K562 (cell line): Measurements from ENCODE around the gene CAMK1D. TPM values are rescaled to one million over a fixed set of nuclear protein-coding genes. Genes with fewer than 3 reads are reported as not detected.

Source experiments
- ATAC-seq: fragments of 200-7000 bp; cut with Tn5 transposase; 3 replicates; pipeline ENCODE4 v1.9.1; 2020; ENCODE audit warnings: moderate library complexity
- BruUV-seq: library from RNA; stranded (reverse); fragments of 400-500 nt; replicated peaks from 2 replicates; lab custom pipeline; 2021; lab: Mats Ljungman, UMichigan
- CTCF ChIA-PET: fragments of 300-600 bp; formaldehyde crosslinking; extraction: SDS; loops from one replicate; lab custom pipeline; 2021; ENCODE audit warnings: low intra/inter-chr PET ratio; lab: Yijun Ruan, JAX
- POLR2A ChIA-PET: fragments of 300-600, 350-650 bp; sonication (Branson Sonifier 250); formaldehyde crosslinking; extraction: SDS; loops from one replicate; lab custom pipeline; 2021; ENCODE audit warnings: antibody characterized with exemption, inconsistent platforms; lab: Yijun Ruan, JAX
- DNase-seq, 4 experiments: peaks; one replicate each; pipeline versions ENCODE4 v3.0.0 to v3.0.0-alpha.2; 2011 to 2018; ENCODE audit warnings: low spot score in 3 of 4, mixed read lengths in 3 of 4; ENCODE audit errors: extremely low read depth in 1 of 4
- FAIRE-seq: peaks from 2 replicates; lab custom pipeline; 2011; peaks lifted over from hg19 to GRCh38; lab: Jason Lieb, UNC
- H2AFZ ChIP-seq: 2 replicates; pipeline ENCODE4 v1.6.0; 2011; ENCODE audit warnings: low read depth, low read length, control low read depth, inconsistent platforms
- H3K27ac ChIP-seq: fragments of 200-600 bp; 3 replicates; pipeline ENCODE4 v1.8.0; 2011; ENCODE audit warnings: low read depth, mild to moderate bottlenecking, control low read depth, inconsistent platforms, low read length, moderate library complexity, mixed read lengths; ENCODE audit errors: extremely low read depth
- H3K27me3 ChIP-seq, 2 experiments: fragments of 300-600 bp in 1 of 2; 2 replicates in 1 of 2; 3 replicates in 1 of 2; pipeline versions ENCODE4 v1.6.0 to v1.8.0; 2011; ENCODE audit warnings: inconsistent platforms in 2 of 2, low read length in 2 of 2, mild to moderate bottlenecking in 1 of 2, mixed read lengths in 1 of 2, moderate library complexity in 1 of 2; ENCODE audit not compliant: control insufficient read depth in 2 of 2, insufficient read depth in 2 of 2
- H3K36me3 ChIP-seq: fragments of 300-600 bp; 3 replicates; pipeline ENCODE4 v1.8.0; 2011; ENCODE audit warnings: mild to moderate bottlenecking, low read length, inconsistent platforms; ENCODE audit not compliant: control insufficient read depth, insufficient read depth
- H3K4me1 ChIP-seq, 2 experiments: fragments of 200-600 bp in 1 of 2; replicated peaks in 1 of 2; 2 replicates in 1 of 2; 3 replicates in 1 of 2; pipeline versions ENCODE4 v1.5.1 to v1.8.0; 2011; ENCODE audit warnings: inconsistent platforms in 2 of 2, low read length in 2 of 2, mild to moderate bottlenecking in 1 of 2, mixed read lengths in 1 of 2, moderate library complexity in 1 of 2; ENCODE audit not compliant: control insufficient read depth in 2 of 2, insufficient read depth in 2 of 2
- H3K4me2 ChIP-seq: 2 replicates; pipeline ENCODE4 v1.6.1; 2011; ENCODE audit warnings: low read length, control low read depth, inconsistent platforms, mixed read lengths; ENCODE audit not compliant: insufficient read depth
- H3K4me3 ChIP-seq: fragments of 200-600 bp; sonication (generic), shearing (Covaris generic); 2 replicates; pipeline ENCODE4 v1.5.1; 2016; ENCODE audit warnings: control low read depth, inconsistent platforms
- H3K79me2 ChIP-seq: fragments of 200-600 bp; 3 replicates; pipeline ENCODE4 v1.8.0; 2011; ENCODE audit warnings: low read length, inconsistent platforms; ENCODE audit not compliant: control insufficient read depth, insufficient read depth
- H3K9ac ChIP-seq, 2 experiments: 2 replicates each; pipeline versions ENCODE4 v1.6.0 to v1.6.1; 2011; ENCODE audit warnings: low read depth in 2 of 2, low read length in 2 of 2, control low read depth in 1 of 2, inconsistent platforms in 1 of 2, mild to moderate bottlenecking in 1 of 2, mixed read lengths in 1 of 2; ENCODE audit not compliant: insufficient read depth in 1 of 2
- H3K9me1 ChIP-seq: one replicate; pipeline ENCODE4 v1.6.0; 2011; ENCODE audit warnings: inconsistent platforms, mild to moderate bottlenecking, low read length, moderate library complexity; ENCODE audit not compliant: control insufficient read depth, insufficient read depth
- H3K9me3 ChIP-seq: replicated peaks from 2 replicates; pipeline ENCODE4 v1.5.1; 2011; ENCODE audit warnings: low read depth, low read length, inconsistent platforms; ENCODE audit not compliant: control insufficient read depth, insufficient read depth
- H4K20me1 ChIP-seq: replicated peaks from 2 replicates; pipeline ENCODE4 v1.6.1; 2011; ENCODE audit warnings: low read length, inconsistent platforms, mixed read lengths; ENCODE audit not compliant: control insufficient read depth, insufficient read depth
- ARID1B ChIP-seq: fragments of 450-650 bp; IDR thresholded peaks from 2 replicates; pipeline ENCODE4 v1.6.1; 2016; ENCODE audit warnings: antibody characterized with exemption, mild to moderate bottlenecking, inconsistent platforms
- C11orf30 ChIP-seq: fragments of 450-650 bp; IDR thresholded peaks from 2 replicates; pipeline ENCODE4 v1.6.1; 2016; ENCODE audit warnings: low read depth, mild to moderate bottlenecking
- CREB1 ChIP-seq, 2 experiments: sonication (generic) in 1 of 2; formaldehyde crosslinking in 1 of 2; IDR thresholded peaks; 2 replicates each; pipeline versions ENCODE4 v1.6.1 to v1.8.0; 2012 to 2022; ENCODE audit warnings: inconsistent platforms in 1 of 2, mild to moderate bottlenecking in 1 of 2, missing genetic modification reagents in 1 of 2, moderate library complexity in 1 of 2
- CXXC5 ChIP-seq: fragments of 250-450 bp; sonication (Bioruptor Pico); IDR thresholded peaks from 2 replicates; pipeline ENCODE4 v1.8.0; 2022; ENCODE audit warnings: inconsistent platforms, mild to moderate bottlenecking, moderate library complexity
- DPF2 ChIP-seq: fragments of 450-650 bp; IDR thresholded peaks from 2 replicates; pipeline ENCODE4 v1.6.1; 2016
- FOSL1 ChIP-seq: fragments of 200-800 bp; sonication (Bioruptor generic); conservative IDR thresholded peaks from 2 replicates; pipeline ENCODE4 v1.6.1; 2016; ENCODE audit warnings: missing genetic modification characterization, missing compliant biosample characterization
- IFI16 ChIP-seq: fragments of 250-450 bp; sonication (Bioruptor Pico); IDR thresholded peaks from 2 replicates; pipeline ENCODE4 v2.1.2; 2022; ENCODE audit warnings: mild to moderate bottlenecking, inconsistent platforms
- JUN ChIP-seq, 2 experiments: sonication (generic) in 1 of 2; formaldehyde crosslinking in 1 of 2; IDR thresholded peaks; 2 replicates each; pipeline versions ENCODE4 v1.6.1 to v1.8.0; 2012 to 2022; ENCODE audit warnings: borderline replicate concordance in 2 of 2, mild to moderate bottlenecking in 2 of 2, improper control_type of control experiment in 1 of 2, low read depth in 1 of 2, low read length in 1 of 2, missing genetic modification reagents in 1 of 2
- MAFF ChIP-seq: IDR thresholded peaks from 2 replicates; pipeline ENCODE4 v1.6.1; 2012; ENCODE audit warnings: low read length, improper control_type of control experiment
- MAFK ChIP-seq: IDR thresholded peaks from 2 replicates; pipeline ENCODE4 v1.6.1; 2011; ENCODE audit warnings: low read length, improper control_type of control experiment
- MAZ ChIP-seq, 2 experiments: fragments of 450-650 bp in 1 of 2; sonication (generic) in 1 of 2; formaldehyde crosslinking; IDR thresholded peaks in 1 of 2; conservative IDR thresholded peaks in 1 of 2; 2 replicates each; pipeline versions ENCODE4 v1.4.0 to v1.5.0; 2020; ENCODE audit warnings: mild to moderate bottlenecking in 1 of 2, missing genetic modification reagents in 1 of 2
- PHF21A ChIP-seq: fragments of 450-650 bp; IDR thresholded peaks from 2 replicates; pipeline ENCODE4 v1.6.1; 2017; ENCODE audit warnings: low read depth, borderline replicate concordance
- RBM25 ChIP-seq: fragments of 200-400 bp; formaldehyde crosslinking; IDR thresholded peaks from 2 replicates; pipeline ENCODE4 v1.6.1; 2018; ENCODE audit warnings: low read length, low read depth, moderate library complexity; ENCODE audit not compliant: severe bottlenecking
- SRSF9 ChIP-seq: fragments of 200-400 bp; formaldehyde crosslinking; IDR thresholded peaks from 2 replicates; pipeline ENCODE4 v1.6.1; 2017; ENCODE audit warnings: low read depth, low read length, borderline replicate concordance
- ZC3H11A ChIP-seq: IDR thresholded peaks from 2 replicates; pipeline ENCODE4 v1.6.1; 2012; ENCODE audit warnings: low read depth, low read length, improper control_type of control experiment
- ZNF316 ChIP-seq: fragments of 450-650 bp; IDR thresholded peaks from 2 replicates; pipeline ENCODE4 v1.6.1; 2016
- ZNF57 ChIP-seq: fragments of 450-650 bp; formaldehyde crosslinking; IDR thresholded peaks from 2 replicates; pipeline ENCODE4 v1.4.0; 2020; ENCODE audit warnings: mild to moderate bottlenecking, moderate library complexity
- ZNF75A ChIP-seq: fragments of 450-650 bp; formaldehyde crosslinking; IDR thresholded peaks from 2 replicates; pipeline ENCODE4 v1.4.0; 2020; ENCODE audit warnings: mild to moderate bottlenecking
- WGBS: fragments of 100-300 bp; shearing (Covaris generic); methylation state at CpG from one replicate; pipeline ENCODE4 v1.1.6; 2016; ENCODE audit warnings: low coverage, mixed read lengths; ENCODE audit not compliant: insufficient coverage; ENCODE audit errors: missing lambda C conversion rate; 5-methylcytosine and 5-hydroxymethylcytosine counted together
- in situ Hi-C: fragments of 300-500 bp; cut with MboI; formaldehyde crosslinking; loops from 4 replicates; pipeline ENCODE4 v1.15.0; 2018; ENCODE audit warnings: inconsistent platforms, mixed read lengths
- intact Hi-C: fragments of 100-400 bp; cut with micrococcal nuclease; formaldehyde crosslinking; loops from 2 replicates; pipeline ENCODE4 v1.14.2; 2022
- polyA plus RNA-seq, 8 experiments: library from polyadenylated mRNA; depleted of rRNA in 4 of 8; stranded (reverse) in 5 of 8; unstranded in 3 of 8; fragments of >200 nt; fragmentation: Nextera tagmentation in 2 of 8; fragmentation: Illumina TruSeq in 1 of 8; extraction: Ambion mirVana in 2 of 8; extraction: Trizol in 1 of 8; gene quantifications; 2 replicates each; pipeline versions ENCODE4 v1.2.1 to v1.2.3, GENCODE V29; 2011 to 2014; ENCODE audit warnings: inconsistent platforms in 1 of 8, missing spikeins in 1 of 8
- total RNA-seq, 7 experiments: library from RNA; depleted of rRNA in 6 of 7; stranded (reverse); fragments of >200 nt in 6 of 7; fragmentation: Illumina TruSeq in 2 of 7; extraction: Trizol in 2 of 7; gene quantifications; 2 replicates each; pipeline versions ENCODE4 v1.2.1 to v1.2.3, GENCODE V29; 2011 to 2021; ENCODE audit warnings: low replicate concordance in 1 of 7
- TF ChIP-seq, protein P1 (sequence below): sonication (generic); formaldehyde crosslinking; IDR thresholded peaks from 2 replicates; pipeline ENCODE4 v1.8.1; 2023; ENCODE audit warnings: mild to moderate bottlenecking, missing genetic modification reagents, moderate library complexity
- TF ChIP-seq, protein P2 (sequence below): sonication (generic); formaldehyde crosslinking; IDR thresholded peaks from 2 replicates; pipeline ENCODE4 v1.8.0; 2022; ENCODE audit warnings: mild to moderate bottlenecking, missing genetic modification reagents, borderline replicate concordance

CAMK1D gene
- total and polyA plus RNA-seq, 9 of the 15 experiments (the other 6 are each of a cell fraction or from before 2014, with no cell fraction given), result 0.12 to 0.24 (median 0.20) TPM; not detected in 5

DNA sequence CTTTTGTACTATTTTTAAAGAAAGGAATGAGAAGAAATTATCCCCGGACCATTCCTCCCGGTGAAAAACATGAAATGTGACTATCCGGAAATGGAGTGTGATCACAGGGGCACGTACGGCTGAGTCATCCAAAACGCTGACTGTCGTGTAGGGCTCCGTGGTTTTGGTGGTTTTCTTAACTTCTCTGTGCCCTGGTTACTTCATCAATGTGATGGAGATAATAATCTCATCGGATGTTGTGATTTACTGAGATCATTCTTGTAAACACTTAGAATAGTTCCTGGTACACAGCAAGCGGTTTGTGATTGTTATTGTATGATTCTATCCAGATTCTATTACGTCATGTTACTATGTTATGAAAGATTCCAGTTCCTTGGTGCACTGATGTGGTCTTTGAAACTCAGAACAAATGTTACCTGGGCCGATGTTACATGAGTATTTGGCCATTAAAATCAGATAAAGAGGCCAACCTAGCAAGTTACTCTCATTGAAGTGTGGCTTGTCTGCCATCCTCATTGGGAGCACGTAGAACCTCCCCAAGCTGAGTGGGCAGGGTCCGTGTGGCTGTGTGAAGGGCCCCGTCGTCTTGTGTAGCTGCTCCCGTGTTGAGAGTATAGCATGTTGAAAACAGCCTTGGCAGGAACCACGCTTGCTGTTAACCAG, 99.5 kb downstream of the CAMK1D start (continued):
- TF ChIP-seq CXXC5 (CRISPR knock-in tag), result peak; percentile 10; the same call in 1 of the 2 replicates
- peak; percentile 48 for TF ChIP-seq RBM25
- TF ChIP-seq MAFF, result peak; percentile 31; the same call in 1 of the 2 replicates
- TF ChIP-seq ARID1B, result peak; percentile 37; the same call in 1 of the 2 replicates
- TF ChIP-seq MAFK, result peak; percentile 56
- TF ChIP-seq FOSL1 (tag), result peak; percentile 92
- peak; percentile 71; the same call in 1 of the 2 replicates for TF ChIP-seq JUN (IDR thresholded peaks at IDR 0.05; ENCODE audit: borderline replicate concordance, low read depth, low read length)
- TF ChIP-seq JUN (CRISPR knock-in tag; IDR thresholded peaks at IDR 0.05; ENCODE audit: borderline replicate concordance), result no peak
- peak; percentile 80 for TF ChIP-seq C11orf30
- no peak for TF ChIP-seq ZC3H11A
- TF ChIP-seq SRSF9, result no peak
- peak; percentile 75 for TF ChIP-seq ZNF316

DNA sequence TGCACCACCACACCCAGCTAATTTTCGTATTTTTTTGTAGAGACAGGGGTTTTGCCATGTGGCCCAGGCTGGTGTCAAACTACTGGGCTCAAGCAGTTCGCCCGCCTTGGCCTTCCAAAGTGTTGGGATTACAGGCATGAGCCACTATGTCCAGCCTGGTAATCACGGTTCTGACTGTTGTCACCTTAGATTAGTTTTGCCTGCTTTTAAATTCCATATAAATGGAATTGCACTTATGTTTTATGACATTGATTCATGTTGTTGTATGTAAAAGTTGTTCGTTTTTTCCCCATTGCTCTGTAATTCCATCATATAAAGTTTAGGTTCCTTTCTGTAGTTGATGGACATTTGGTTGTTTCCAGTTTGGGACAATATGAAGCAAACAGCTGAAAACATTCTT, 106.0 kb downstream of the CAMK1D start:
- FAIRE-seq, result no peak
- 2% methylated on average over 5 of the region's 5 CpGs for WGBS
- Histone ChIP-seq H3K27me3 (peaks cover 23 to 50% of the 10 kb centered on the region in 2 experiments), H3K4me2 (no peak overlapping the region), H3K9me1 (no peaks in the 10 kb centered on the region), H3K27ac (no peak overlapping the region), H3K9me3 (no peaks in the 10 kb centered on the region), H4K20me1 (no peaks in the 10 kb centered on the region; the same call in 1 of the 2 replicates), H3K9ac (no peak overlapping the region), H2AFZ (no peak overlapping the region), H3K4me1 (no peaks in the 10 kb centered on the region), H3K79me2 (no peaks in the 10 kb centered on the region), H3K36me3 (no peaks in the 10 kb centered on the region), H3K4me3 (no peak overlapping the region)
- in situ Hi-C loops, result no loop called here
- intact Hi-C loops, result no loop called here
- BruUV-seq, result no TSS peak
- no peak for DNase-seq
- ChIA-PET CTCF (no interaction called here), POLR2A (no interaction called here)
- no peak for ATAC-seq
- no peak for TF ChIP-seq IFI16 (CRISPR knock-in tag)
- TF ChIP-seq, protein P1, sequence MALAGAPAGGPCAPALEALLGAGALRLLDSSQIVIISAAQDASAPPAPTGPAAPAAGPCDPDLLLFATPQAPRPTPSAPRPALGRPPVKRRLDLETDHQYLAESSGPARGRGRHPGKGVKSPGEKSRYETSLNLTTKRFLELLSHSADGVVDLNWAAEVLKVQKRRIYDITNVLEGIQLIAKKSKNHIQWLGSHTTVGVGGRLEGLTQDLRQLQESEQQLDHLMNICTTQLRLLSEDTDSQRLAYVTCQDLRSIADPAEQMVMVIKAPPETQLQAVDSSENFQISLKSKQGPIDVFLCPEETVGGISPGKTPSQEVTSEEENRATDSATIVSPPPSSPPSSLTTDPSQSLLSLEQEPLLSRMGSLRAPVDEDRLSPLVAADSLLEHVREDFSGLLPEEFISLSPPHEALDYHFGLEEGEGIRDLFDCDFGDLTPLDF (CRISPR knock-in tag), result no peak
- TF ChIP-seq, protein P2, sequence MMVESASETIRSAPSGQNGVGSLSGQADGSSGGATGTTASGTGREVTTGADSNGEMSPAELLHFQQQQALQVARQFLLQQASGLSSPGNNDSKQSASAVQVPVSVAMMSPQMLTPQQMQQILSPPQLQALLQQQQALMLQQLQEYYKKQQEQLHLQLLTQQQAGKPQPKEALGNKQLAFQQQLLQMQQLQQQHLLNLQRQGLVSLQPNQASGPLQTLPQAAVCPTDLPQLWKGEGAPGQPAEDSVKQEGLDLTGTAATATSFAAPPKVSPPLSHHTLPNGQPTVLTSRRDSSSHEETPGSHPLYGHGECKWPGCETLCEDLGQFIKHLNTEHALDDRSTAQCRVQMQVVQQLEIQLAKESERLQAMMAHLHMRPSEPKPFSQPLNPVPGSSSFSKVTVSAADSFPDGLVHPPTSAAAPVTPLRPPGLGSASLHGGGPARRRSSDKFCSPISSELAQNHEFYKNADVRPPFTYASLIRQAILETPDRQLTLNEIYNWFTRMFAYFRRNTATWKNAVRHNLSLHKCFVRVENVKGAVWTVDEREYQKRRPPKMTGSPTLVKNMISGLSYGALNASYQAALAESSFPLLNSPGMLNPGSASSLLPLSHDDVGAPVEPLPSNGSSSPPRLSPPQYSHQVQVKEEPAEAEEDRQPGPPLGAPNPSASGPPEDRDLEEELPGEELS (CRISPR knock-in tag), result no peak
- no peak for TF ChIP-seq PHF21A
- TF ChIP-seq MAZ (CRISPR knock-in tag; conservative IDR thresholded peaks at IDR 0.05 in 1 of 2, IDR thresholded peaks at IDR 0.05 in 1 of 2), result no peak
- no peak for TF ChIP-seq DPF2
- TF ChIP-seq ZNF57, result no peak
- TF ChIP-seq CREB1 (IDR thresholded peaks at IDR 0.05), result no peak
- TF ChIP-seq CREB1 (CRISPR knock-in tag; IDR thresholded peaks at IDR 0.05), result no peak
- TF ChIP-seq ZNF75A (CRISPR knock-in tag), result no peak
